GM21786 (cell line): ENCODE results near the gene ANO6.
"Not testable (repeated sequence)": the region's sequence is repeated elsewhere in the genome, so short reads cannot be mapped to it uniquely, and the experiment has no call there.

Source experiments
- ATAC-seq: cut with Tn5 transposase; IDR thresholded peaks from one replicate; pipeline ENCODE4 v1.9.1; 2021; ENCODE audit not compliant: unreplicated experiment

Gene ANO6

GRCh38 chr12:45215419-45216229 lies at the start of gene ANO6:
TSS of gene ANO6 (plus strand) at chr12:45216095. CDS start at chr12:45216322, 227 bp downstream.
- ATAC-seq, result peak; percentile 58

GRCh38 chr12:45168976-45169375 lies 46.9 kb upstream of the ANO6 start:
- no peak for ATAC-seq

GRCh38 chr12:45170456-45171042 lies 45.3 kb upstream of the ANO6 start:
- peak; percentile 84 for ATAC-seq

GRCh38 chr12:45173293-45173692 lies 42.6 kb upstream of the ANO6 start:
- not testable (repeated sequence) for ATAC-seq

- no peak for ATAC-seq
Observed at GRCh38 chr12:45174595-45174994, 41.3 kb upstream of the ANO6 start.

- no peak for ATAC-seq
Observed at GRCh38 chr12:45178771-45179170, 37.1 kb upstream of the ANO6 start.

- ATAC-seq, result no peak
Observed at GRCh38 chr12:45182511-45182910, 33.4 kb upstream of the ANO6 start.

GRCh38 chr12:45183246-45183645 lies 32.6 kb upstream of the ANO6 start:
- ATAC-seq, result no peak

- ATAC-seq, result no peak
Observed at GRCh38 chr12:45184147-45184963, 31.5 kb upstream of the ANO6 start.

- no peak for ATAC-seq
Observed at GRCh38 chr12:45186762-45187161, 29.1 kb upstream of the ANO6 start.

GRCh38 chr12:45189766-45190403 lies 26.0 kb upstream of the ANO6 start:
- no peak for ATAC-seq

- ATAC-seq, result no peak
Observed at GRCh38 chr12:45191239-45191638, 24.7 kb upstream of the ANO6 start.

GRCh38 chr12:45192707-45193106 lies 23.2 kb upstream of the ANO6 start:
- no peak for ATAC-seq

GRCh38 chr12:45200491-45201043 lies 15.3 kb upstream of the ANO6 start:
- no peak for ATAC-seq

- no peak for ATAC-seq
Observed at GRCh38 chr12:45203767-45204166, 12.1 kb upstream of the ANO6 start.

- ATAC-seq, result no peak
Observed at GRCh38 chr12:45204757-45205156, 11.1 kb upstream of the ANO6 start.

GRCh38 chr12:45205165-45205825 lies 10.6 kb upstream of the ANO6 start:
- ATAC-seq, result peak; percentile 69

- ATAC-seq, result no peak
Observed at GRCh38 chr12:45208604-45209487, 7.0 kb upstream of the ANO6 start.

GRCh38 chr12:45209784-45210183 lies 6.1 kb upstream of the ANO6 start:
- ATAC-seq, result no peak
